A549 (cell line): Measurements from ENCODE around the gene TRABD. TPM values are rescaled to one million over a fixed set of nuclear protein-coding genes. Genes with fewer than 3 reads are reported as not detected.

Source experiments
- ATAC-seq, 2 experiments: fragments of 200-7000 bp in 1 of 2; fragments of >200 bp in 1 of 2; cut with Nextera tagmentation in 1 of 2; cut with Tn5 transposase in 1 of 2; 3 replicates each; pipeline versions ENCODE4 v1.8.0 to v1.9.1; 2018 to 2020; ENCODE audit warnings: mild to moderate bottlenecking in 1 of 2, moderate library complexity in 1 of 2
- CTCF ChIA-PET: fragments of 300-600 bp; sonication (Branson Sonifier 250); formaldehyde crosslinking; extraction: SDS; loops from one replicate; lab custom pipeline; 2021; ENCODE audit warnings: antibody characterized with exemption, inconsistent platforms; lab: Yijun Ruan, JAX
- POLR2A ChIA-PET: fragments of 350-600 bp; formaldehyde crosslinking; extraction: SDS; loops from one replicate; lab custom pipeline; 2021; ENCODE audit warnings: antibody characterized with exemption, inconsistent platforms; lab: Yijun Ruan, JAX
- DNase-seq, 2 experiments: peaks; one replicate each; pipeline versions ENCODE4 v3.0.0 to v3.0.0-alpha.2; 2011 to 2016; ENCODE audit warnings: low read depth in 1 of 2, low spot score in 1 of 2
- FAIRE-seq: peaks from 2 replicates; lab custom pipeline; 2011; peaks lifted over from hg19 to GRCh38; lab: Jason Lieb, UNC
- H3K27ac ChIP-seq, 2 experiments: fragments of >200 bp; sonication (Bioruptor Twin); formaldehyde crosslinking; 3 replicates each; pipeline ENCODE4 v1.5.1; 2016 to 2017
- H3K4me1 ChIP-seq: fragments of >200 bp; sonication (Bioruptor Twin); formaldehyde crosslinking; 3 replicates; pipeline ENCODE4 v1.6.1; 2016
- H3K4me2 ChIP-seq: fragments of >200 bp; sonication (Bioruptor Twin); formaldehyde crosslinking; 3 replicates; pipeline ENCODE4 v1.6.1; 2016
- H3K4me3 ChIP-seq: fragments of >200 bp; sonication (Bioruptor Twin); formaldehyde crosslinking; 3 replicates; pipeline ENCODE4 v1.5.1; 2016
- H3K9me3 ChIP-seq: fragments of >200 bp; sonication (Bioruptor Twin); formaldehyde crosslinking; 3 replicates; pipeline ENCODE4 v1.6.1; 2016
- CEBPB ChIP-seq, 2 experiments: fragments of >200 bp in 1 of 2; sonication (Bioruptor Twin) in 1 of 2; formaldehyde crosslinking in 1 of 2; IDR thresholded peaks; 2 replicates each; pipeline ENCODE4 v1.6.1; 2012 to 2016
- EHF ChIP-seq: fragments of 250-450 bp; sonication (Bioruptor Pico); IDR thresholded peaks from 2 replicates; pipeline ENCODE4 v1.5.0; 2020; ENCODE audit warnings: mild to moderate bottlenecking
- ELK1 ChIP-seq: fragments of 150-350 bp; IDR thresholded peaks from 2 replicates; pipeline ENCODE4 v1.6.1; 2014; ENCODE audit warnings: low read depth, mild to moderate bottlenecking, low read length
- FOSL2 ChIP-seq, 2 experiments: fragments of 450-650 bp in 1 of 2; fragments of >200 bp in 1 of 2; sonication (Bioruptor Twin) in 1 of 2; formaldehyde crosslinking; IDR thresholded peaks; 2 replicates each; pipeline versions ENCODE4 v1.5.0 to v1.6.1; 2016 to 2020; ENCODE audit warnings: mild to moderate bottlenecking in 1 of 2, moderate library complexity in 1 of 2
- HDAC2 ChIP-seq: fragments of 200-600 bp; sonication (generic); IDR thresholded peaks from 2 replicates; pipeline ENCODE4 v1.6.1; 2016
- HEYL ChIP-seq: fragments of 250-450 bp; sonication (Bioruptor Pico); IDR thresholded peaks from 2 replicates; pipeline ENCODE4 v1.8.0; 2021; ENCODE audit warnings: mild to moderate bottlenecking, moderate library complexity
- HOXA7 ChIP-seq: fragments of 250-450 bp; sonication (Bioruptor Pico); IDR thresholded peaks from 2 replicates; pipeline ENCODE4 v1.5.0; 2020; ENCODE audit warnings: mild to moderate bottlenecking, moderate library complexity
- KDM1A ChIP-seq: fragments of 200-600 bp; sonication (generic); IDR thresholded peaks from 2 replicates; pipeline ENCODE4 v1.6.1; 2016; ENCODE audit warnings: low read depth, mild to moderate bottlenecking
- KDM5A ChIP-seq: fragments of 200-600 bp; sonication (generic); IDR thresholded peaks from 2 replicates; pipeline ENCODE4 v1.6.1; 2016; ENCODE audit warnings: antibody characterized with exemption, mild to moderate bottlenecking
- MAZ ChIP-seq: fragments of 150-350 bp; IDR thresholded peaks from 2 replicates; pipeline ENCODE4 v1.6.1; 2014; ENCODE audit warnings: antibody characterized with exemption, low read depth, low read length, borderline replicate concordance
- NFE2L2 ChIP-seq: fragments of 150-350 bp; conservative IDR thresholded peaks from 2 replicates; pipeline ENCODE4 v1.6.1; 2014; ENCODE audit warnings: low read length
- POLR2A ChIP-seq: IDR thresholded peaks from 2 replicates; pipeline ENCODE4 v1.6.1; 2012; ENCODE audit warnings: mild to moderate bottlenecking, low read length
- RCOR1 ChIP-seq: fragments of 150-350 bp; IDR thresholded peaks from 2 replicates; pipeline ENCODE4 v1.6.1; 2014; ENCODE audit warnings: antibody characterized with exemption, low read length, low read depth
- RNF2 ChIP-seq: fragments of 200-600 bp; sonication (generic); IDR thresholded peaks from 2 replicates; pipeline ENCODE4 v1.6.1; 2016; ENCODE audit warnings: low read depth, mild to moderate bottlenecking, antibody characterized with exemption, moderate library complexity, borderline replicate concordance
- TFCP2L1 ChIP-seq: fragments of 250-450 bp; sonication (Bioruptor Pico); IDR thresholded peaks from 2 replicates; pipeline ENCODE4 v1.5.0; 2021; ENCODE audit warnings: mild to moderate bottlenecking
- USF2 ChIP-seq: fragments of 450-650 bp; IDR thresholded peaks from 2 replicates; pipeline ENCODE4 v1.6.1; 2014; ENCODE audit warnings: antibody characterized with exemption
- ZFP36 ChIP-seq: fragments of 450-650 bp; IDR thresholded peaks from 2 replicates; pipeline ENCODE4 v1.6.1; 2014; ENCODE audit warnings: borderline replicate concordance; ENCODE audit not compliant: partially characterized antibody
- ZSCAN20 ChIP-seq: fragments of 250-450 bp; sonication (Bioruptor Pico); IDR thresholded peaks from 2 replicates; pipeline ENCODE4 v1.8.0; 2022; ENCODE audit warnings: mild to moderate bottlenecking, moderate library complexity
- WGBS: methylation state at CpG from one replicate; pipeline ENCODE4 v1.1.6; 2017; ENCODE audit errors: missing lambda C conversion rate; 5-methylcytosine and 5-hydroxymethylcytosine counted together
- polyA plus RNA-seq, 4 experiments: library from polyadenylated mRNA; depleted of rRNA in 3 of 4; stranded (reverse); fragments of >200 nt; fragmentation: RNase III in 1 of 4; extraction: RNeasy Plus Mini Kit Qiagen cat#74134 plus additional on column Dnase treatment in 1 of 4; gene quantifications; 2 replicates in 3 of 4; 3 replicates in 1 of 4; pipeline ENCODE4 v1.2.3, GENCODE V29; 2011 to 2017

Gene TRABD
- polyA plus RNA-seq, 2 of the 4 experiments (the other 2 are of a cell fraction) = 14.8 to 30.4 TPM

GRCh38 chr22:50210378-50211139, 24.8 kb downstream of the TRABD start:
- Histone ChIP-seq H3K4me1 (no peaks in the 10 kb centered on the region), H3K4me3 (no peak overlapping the region), H3K4me2 (no peak overlapping the region), H3K27ac (no peak overlapping the region), H3K9me3 (no peaks in the 10 kb centered on the region)
- no peak for DNase-seq
- no peak for FAIRE-seq
- no peak for TF ChIP-seq NFE2L2
- POLR2A ChIA-PET = no interaction called here
- no peak for ATAC-seq
- CTCF ChIA-PET = interaction anchor here (1.0 to 3.2 kb wide), 6 partner anchors 10 to 62 kb away, joined by 3 to 18 read pairs (median 4); no protein-coding TSS in a partner anchor
- WGBS = 90% methylated on average over 17 of the region's 32 CpGs

GRCh38 chr22:50211147-50211546, 25.4 kb downstream of the TRABD start:
- H3K4me2 ChIP-seq = no peak overlapping the region
- no peak for TF ChIP-seq HDAC2
- TF ChIP-seq ZSCAN20 (CRISPR knock-in tag) = no peak
- no peaks in the 10 kb centered on the region for H3K9me3 ChIP-seq
- no peak overlapping the region for H3K4me3 ChIP-seq
- no peak overlapping the region for H3K27ac ChIP-seq
- FAIRE-seq = no peak
- POLR2A ChIA-PET = no interaction called here
- no peak for ATAC-seq
- DNase-seq = no peak
- CTCF ChIA-PET = interaction anchor here (1.0 to 3.2 kb wide), 6 partner anchors 10 to 62 kb away, joined by 3 to 18 read pairs (median 4); no protein-coding TSS in a partner anchor
- H3K4me1 ChIP-seq = no peaks in the 10 kb centered on the region
- 90% methylated on average over 14 of the region's 14 CpGs for WGBS

GRCh38 chr22:50213263-50213662, 27.6 kb downstream of the TRABD start:
- over 99% methylated on average over 9 of the region's 9 CpGs for WGBS
- CTCF ChIA-PET = interaction anchor here (0.7 kb wide), 1 partner anchor 23 kb away, joined by 3 read pairs; no protein-coding TSS in a partner anchor

GRCh38 chr22:50215297-50216054, 29.8 kb downstream of the TRABD start:
- TF ChIP-seq ZFP36 = no peak
- no peak for TF ChIP-seq FOSL2 (IDR thresholded peaks at IDR 0.05)
- no peak for TF ChIP-seq FOSL2 (CRISPR knock-in tag; IDR thresholded peaks at IDR 0.05)
- TF ChIP-seq HEYL (CRISPR knock-in tag) = no peak
- no peak for TF ChIP-seq RCOR1
- no peak for TF ChIP-seq MAZ
- no peak for TF ChIP-seq USF2
- TF ChIP-seq HOXA7 = no peak
- no peak for TF ChIP-seq POLR2A
- no peak for TF ChIP-seq KDM1A
- no peak for TF ChIP-seq EHF (CRISPR knock-in tag)
- TF ChIP-seq KDM5A = no peak
- no peak for TF ChIP-seq CEBPB (IDR thresholded peaks at IDR 0.05)
- TF ChIP-seq RNF2 = no peak
- TF ChIP-seq ELK1 = no peak
- TF ChIP-seq, all 56 proteins: peak for 0
- Histone ChIP-seq H3K27ac (no peak overlapping the region), H3K9me3 (no peaks in the 10 kb centered on the region), H3K4me1 (no peaks in the 10 kb centered on the region), H3K4me3 (no peak overlapping the region), H3K4me2 (no peak overlapping the region)
- DNase-seq (no peak), FAIRE-seq (no peak), ATAC-seq (no peak)
- 89% methylated on average over 8 of the region's 17 CpGs for WGBS
- POLR2A ChIA-PET = no interaction called here
- CTCF ChIA-PET = interaction anchor here (1.1 to 2.1 kb wide), 5 partner anchors 22 to 72 kb away, joined by 3 to 10 read pairs (median 4); no protein-coding TSS in a partner anchor

More at GRCh38 chr22:50213263-50213662, 27.6 kb downstream of the TRABD start:
- DNase-seq (no peak), FAIRE-seq (no peak)
- Histone ChIP-seq H3K4me3 (no peak overlapping the region), H3K4me1 (no peaks in the 10 kb centered on the region)
- POLR2A ChIA-PET = no interaction called here
- no peak for TF ChIP-seq TFCP2L1 (CRISPR knock-in tag)
- TF ChIP-seq, all 56 proteins: peak for 0
- Histone ChIP-seq H3K4me2 (no peak overlapping the region), H3K27ac (no peak overlapping the region), H3K9me3 (no peaks in the 10 kb centered on the region)
- no peak for ATAC-seq
